Activated CD4-positive, alpha-beta memory T cell treated with anti-CD3 and anti-CD28 coated beads, Interleukin-2, amount 10 ng/mL, durations not matched to agents 7 days and 5 days (primary cell): ENCODE measurements around the gene CDK6. TPM values are rescaled to one million over a fixed set of nuclear protein-coding genes. Genes with fewer than 3 reads are reported as not detected.

ENCODE experiments used
- CTCF ChIA-PET: fragments of 350-600 bp; sonication (Branson Sonifier 250); formaldehyde crosslinking; loops from one replicate; lab custom pipeline; 2021; ENCODE audit warnings: antibody characterized with exemption, inconsistent platforms; lab: Charles Lee
- POLR2A ChIA-PET: fragments of 350-600 bp; sonication (Branson Sonifier 250); formaldehyde crosslinking; loops from one replicate; lab custom pipeline; 2021; ENCODE audit warnings: antibody characterized with exemption; lab: Charles Lee
- DNase-seq: peaks from one replicate; pipeline ENCODE4 v3.0.0-alpha.2; 2020
- H3K27ac Mint-ChIP-seq: one replicate; pipeline ENCODE4 v1.8.0; 2021; ENCODE audit warnings: mild to moderate bottlenecking, mixed read lengths
- H3K27me3 Mint-ChIP-seq: one replicate; pipeline ENCODE4 v1.8.0; 2021; ENCODE audit warnings: mixed read lengths
- H3K36me3 Mint-ChIP-seq: one replicate; pipeline ENCODE4 v1.8.0; 2021; ENCODE audit warnings: low read depth, mixed read lengths
- H3K4me1 Mint-ChIP-seq: one replicate; pipeline ENCODE4 v1.8.0; 2021; ENCODE audit warnings: mixed read lengths
- H3K4me3 Mint-ChIP-seq: one replicate; pipeline ENCODE4 v1.8.0; 2021; ENCODE audit warnings: mild to moderate bottlenecking, mixed read lengths
- H3K9me3 Mint-ChIP-seq: one replicate; pipeline ENCODE4 v1.8.0; 2021; ENCODE audit warnings: mixed read lengths
- total RNA-seq, 2 experiments: library from RNA; stranded (reverse); gene quantifications; one replicate each; pipeline ENCODE4 v1.2.3, GENCODE V29; 2021

The CDK6 gene
- total RNA-seq, 2 experiments from 2014 or later, result 105 TPM

- H3K36me3 Mint-ChIP-seq, result peaks cover 56% of the 10 kb centered on the region
Measured at GRCh38 chr7:92731335-92732063, 104.9 kb downstream of the CDK6 start.

GRCh38 chr7:92730808-92731207, 105.6 kb downstream of the CDK6 start:
- Mint-ChIP-seq H3K4me1 (peaks cover 51% of the 10 kb centered on the region), H3K36me3 (peaks cover 56% of the 10 kb centered on the region), H3K27ac (peak overlapping the region; percentile 78), H3K4me3 (no peak overlapping the region), H3K9me3 (peaks cover 3% of the 10 kb centered on the region), H3K27me3 (no peaks in the 10 kb centered on the region)
- ChIA-PET POLR2A (interaction anchor here (1.2 to 2.1 kb wide), 2 partner anchors 13 to 98 kb away, joined by 3 to 7 read pairs; no protein-coding TSS in a partner anchor), CTCF (no interaction called here)
- DNase-seq, result no peak

More at GRCh38 chr7:92731335-92732063, 104.9 kb downstream of the CDK6 start:
- peaks cover 7% of the 10 kb centered on the region for H3K9me3 Mint-ChIP-seq
- ChIA-PET CTCF (no interaction called here), POLR2A (interaction anchor here (1.2 to 2.8 kb wide), 4 partner anchors 10 to 98 kb away, joined by 3 to 9 read pairs (median 6); no protein-coding TSS in a partner anchor)
- no peaks in the 10 kb centered on the region for H3K27me3 Mint-ChIP-seq
- peaks cover 55% of the 10 kb centered on the region for H3K4me1 Mint-ChIP-seq
- H3K27ac Mint-ChIP-seq, result peak overlapping the region; percentile 78
- no peak for DNase-seq
- H3K4me3 Mint-ChIP-seq, result no peak overlapping the region

GRCh38 chr7:92729751-92730150, 106.6 kb downstream of the CDK6 start:
- H3K27ac Mint-ChIP-seq, result peak overlapping the region; percentile 5
- H3K9me3 Mint-ChIP-seq, result peaks cover 3% of the 10 kb centered on the region
- H3K36me3 Mint-ChIP-seq, result peaks cover 61% of the 10 kb centered on the region
- ChIA-PET POLR2A (interaction anchor here (1.6 kb wide), 1 partner anchor 9 kb away, joined by 5 read pairs; no protein-coding TSS in a partner anchor), CTCF (no interaction called here)
- no peaks in the 10 kb centered on the region for H3K27me3 Mint-ChIP-seq
- no peak for DNase-seq
- H3K4me3 Mint-ChIP-seq, result no peak overlapping the region
- peaks cover 56% of the 10 kb centered on the region for H3K4me1 Mint-ChIP-seq

GRCh38 chr7:92729172-92729571, 107.2 kb downstream of the CDK6 start:
- Mint-ChIP-seq H3K27ac (peak overlapping the region; percentile 5), H3K4me1 (peaks cover 58% of the 10 kb centered on the region)
- CTCF ChIA-PET, result interaction anchor here (0.5 kb wide), 1 partner anchor 126 kb away, joined by 3 read pairs; no protein-coding TSS in a partner anchor

GRCh38 chr7:92727755-92728154, 108.6 kb downstream of the CDK6 start:
- no peak for DNase-seq
- no peaks in the 10 kb centered on the region for H3K27me3 Mint-ChIP-seq
- H3K9me3 Mint-ChIP-seq, result peaks cover 3% of the 10 kb centered on the region
- peaks cover 63% of the 10 kb centered on the region for H3K4me1 Mint-ChIP-seq
- ChIA-PET CTCF (no interaction called here), POLR2A (interaction anchor here (0.6 kb wide), 1 partner anchor 9 kb away, joined by 3 read pairs; no protein-coding TSS in a partner anchor)
- H3K36me3 Mint-ChIP-seq, result peaks cover 63% of the 10 kb centered on the region
- H3K4me3 Mint-ChIP-seq, result no peak overlapping the region
- no peak overlapping the region for H3K27ac Mint-ChIP-seq

More at GRCh38 chr7:92729172-92729571, 107.2 kb downstream of the CDK6 start:
- no peak overlapping the region for H3K4me3 Mint-ChIP-seq
- POLR2A ChIA-PET, result interaction anchor here (1.6 kb wide), 1 partner anchor 9 kb away, joined by 5 read pairs; no protein-coding TSS in a partner anchor
- H3K27me3 Mint-ChIP-seq, result no peaks in the 10 kb centered on the region
- no peak for DNase-seq
- H3K36me3 Mint-ChIP-seq, result peaks cover 61% of the 10 kb centered on the region
- H3K9me3 Mint-ChIP-seq, result peaks cover 3% of the 10 kb centered on the region

GRCh38 chr7:92725161-92725925, 111.0 kb downstream of the CDK6 start:
- Mint-ChIP-seq H3K9me3 (no peaks in the 10 kb centered on the region), H3K4me3 (no peak overlapping the region), H3K27me3 (no peaks in the 10 kb centered on the region), H3K27ac (no peak overlapping the region), H3K4me1 (peaks cover 56% of the 10 kb centered on the region), H3K36me3 (peaks cover 62% of the 10 kb centered on the region)
- DNase-seq, result no peak
- POLR2A ChIA-PET, result interaction anchor here (0.8 to 1.0 kb wide), 2 partner anchors 9 to 44 kb away, joined by 3 read pairs; no protein-coding TSS in a partner anchor
- CTCF ChIA-PET, result interaction anchor here (1.7 kb wide), 1 partner anchor 108 kb away, joined by 4 read pairs; no protein-coding TSS in a partner anchor

GRCh38 chr7:92723943-92724342, 112.4 kb downstream of the CDK6 start:
- Mint-ChIP-seq H3K4me3 (no peak overlapping the region), H3K9me3 (no peaks in the 10 kb centered on the region), H3K4me1 (peaks cover 53% of the 10 kb centered on the region), H3K27ac (no peak overlapping the region), H3K36me3 (peaks cover 59% of the 10 kb centered on the region), H3K27me3 (no peaks in the 10 kb centered on the region)
- DNase-seq, result no peak
- ChIA-PET CTCF (interaction anchor here (1.7 kb wide), 1 partner anchor 109 kb away, joined by 4 read pairs; no protein-coding TSS in a partner anchor), POLR2A (no interaction called here)

- H3K36me3 Mint-ChIP-seq, result peaks cover 66% of the 10 kb centered on the region
- CTCF ChIA-PET, result no interaction called here
Measured at GRCh38 chr7:92723205-92723604, 113.2 kb downstream of the CDK6 start.

GRCh38 chr7:92722541-92722940, 113.8 kb downstream of the CDK6 start:
- Mint-ChIP-seq H3K4me3 (no peak overlapping the region), H3K9me3 (no peaks in the 10 kb centered on the region), H3K4me1 (peaks cover 65% of the 10 kb centered on the region), H3K27me3 (no peaks in the 10 kb centered on the region), H3K27ac (no peak overlapping the region), H3K36me3 (peaks cover 70% of the 10 kb centered on the region)
- ChIA-PET CTCF (interaction anchor here (0.6 to 1.6 kb wide), 3 partner anchors 9 to 111 kb away, joined by 3 to 9 read pairs (median 5); no protein-coding TSS in a partner anchor), POLR2A (interaction anchor here (1.0 to 1.6 kb wide), 4 partner anchors 15 to 133 kb away, joined by 3 to 5 read pairs (median 4); no protein-coding TSS in a partner anchor)
- no peak for DNase-seq

More at GRCh38 chr7:92723205-92723604, 113.2 kb downstream of the CDK6 start:
- POLR2A ChIA-PET, result no interaction called here
- Mint-ChIP-seq H3K4me3 (no peak overlapping the region), H3K4me1 (peaks cover 60% of the 10 kb centered on the region), H3K27me3 (no peaks in the 10 kb centered on the region), H3K9me3 (no peaks in the 10 kb centered on the region), H3K27ac (no peak overlapping the region)
- DNase-seq, result no peak

GRCh38 chr7:92720604-92721350, 115.6 kb downstream of the CDK6 start:
- Mint-ChIP-seq H3K27me3 (no peaks in the 10 kb centered on the region), H3K9me3 (no peaks in the 10 kb centered on the region), H3K4me1 (peaks cover 72% of the 10 kb centered on the region), H3K4me3 (no peak overlapping the region), H3K27ac (peak overlapping the region; percentile 15), H3K36me3 (peaks cover 64% of the 10 kb centered on the region)
- ChIA-PET POLR2A (interaction anchor here (1.6 to 2.0 kb wide), 3 partner anchors 8 to 131 kb away, joined by 3 to 8 read pairs (median 5); no protein-coding TSS in a partner anchor), CTCF (interaction anchor here (1.2 to 1.7 kb wide), 3 partner anchors 112 to 415 kb away, joined by 3 to 9 read pairs (median 5); no protein-coding TSS in a partner anchor)
- no peak for DNase-seq

GRCh38 chr7:92717993-92718716, 118.2 kb downstream of the CDK6 start:
- Mint-ChIP-seq H3K9me3 (no peaks in the 10 kb centered on the region), H3K4me1 (peaks cover 59% of the 10 kb centered on the region), H3K27ac (peak overlapping the region; percentile 90), H3K27me3 (no peaks in the 10 kb centered on the region), H3K36me3 (peaks cover 52% of the 10 kb centered on the region), H3K4me3 (peak overlapping the region; percentile 77)
- CTCF ChIA-PET, result interaction anchor here (1.0 to 3.4 kb wide), 2 partner anchors 105 to 115 kb away, joined by 3 to 14 read pairs; no protein-coding TSS in a partner anchor
- DNase-seq, result peak; percentile 66
- POLR2A ChIA-PET, result interaction anchor here (1.2 to 2.2 kb wide), 7 partner anchors 9 to 114 kb away, joined by 3 to 11 read pairs (median 4); no protein-coding TSS in a partner anchor
